Endothelial cell of umbilical vein (primary cell): ENCODE results near the gene AKR7A3. TPM values are rescaled to one million over a fixed set of nuclear protein-coding genes. Genes with fewer than 3 reads are reported as not detected.

Experiments used
- BruUV-seq: library from RNA; stranded (reverse); fragments of 400-500 nt; replicated peaks from 2 replicates; lab custom pipeline; 2021; lab: Mats Ljungman, UMichigan
- CTCF ChIA-PET: fragments of 300-600, 350-600 bp; sonication (Branson Sonifier 250); formaldehyde crosslinking; loops from one replicate; lab custom pipeline; 2021; ENCODE audit warnings: antibody characterized with exemption, inconsistent platforms; lab: Charles Lee
- POLR2A ChIA-PET: fragments of 300-600, 350-600 bp; sonication (Branson Sonifier 250); formaldehyde crosslinking; loops from one replicate; lab custom pipeline; 2021; ENCODE audit warnings: antibody characterized with exemption, inconsistent platforms; lab: Charles Lee
- DNase-seq: peaks from one replicate; pipeline ENCODE4 v3.0.0-alpha.2; 2011; ENCODE audit warnings: low read depth, low spot score
- FAIRE-seq: peaks from 2 replicates; lab custom pipeline; 2011; peaks lifted over from hg19 to GRCh38; lab: Jason Lieb, UNC
- H2AFZ ChIP-seq: 2 replicates; pipeline ENCODE4 v1.6.0; 2012; ENCODE audit warnings: low read depth, low read length, control low read depth, inconsistent platforms
- H3K27ac ChIP-seq: 2 replicates; pipeline ENCODE4 v1.5.1; 2011; ENCODE audit warnings: low read depth, mild to moderate bottlenecking, control low read depth, low read length, moderate library complexity; ENCODE audit not compliant: insufficient read depth
- H3K27me3 ChIP-seq, 2 experiments: 2 replicates each; pipeline versions ENCODE4 v1.6.0 to v1.6.1; 2011; ENCODE audit warnings: low read length in 2 of 2, mixed read lengths in 1 of 2; ENCODE audit not compliant: control insufficient read depth in 2 of 2, insufficient read depth in 2 of 2
- H3K36me3 ChIP-seq, 2 experiments: 2 replicates in 1 of 2; 3 replicates in 1 of 2; pipeline ENCODE4 v1.5.1; 2011; ENCODE audit warnings: low read length in 2 of 2, mild to moderate bottlenecking in 1 of 2, moderate library complexity in 1 of 2; ENCODE audit not compliant: control insufficient read depth in 2 of 2, insufficient read depth in 2 of 2; ENCODE audit errors: extremely low read depth in 1 of 2
- H3K4me1 ChIP-seq: 3 replicates; pipeline ENCODE4 v1.5.1; 2011; ENCODE audit warnings: mild to moderate bottlenecking, low read length; ENCODE audit not compliant: control insufficient read depth, insufficient read depth; ENCODE audit errors: extremely low read depth
- H3K4me2 ChIP-seq: 2 replicates; pipeline ENCODE4 v1.6.1; 2011; ENCODE audit warnings: low read length, control low read depth, mixed read lengths; ENCODE audit not compliant: insufficient read depth
- H3K4me3 ChIP-seq, 3 experiments: fragments of 200-600 bp in 1 of 3; sonication (generic), shearing (Covaris generic) in 1 of 3; replicated peaks in 1 of 3; 2 replicates each; pipeline ENCODE4 v1.5.1; 2011 to 2016; ENCODE audit warnings: control low read depth in 3 of 3, low read length in 3 of 3, mild to moderate bottlenecking in 2 of 3, inconsistent platforms in 1 of 3, low read depth in 1 of 3, moderate library complexity in 1 of 3; ENCODE audit not compliant: insufficient read depth in 1 of 3
- H3K79me2 ChIP-seq: 2 replicates; pipeline ENCODE4 v1.6.0; 2012; ENCODE audit warnings: low read length, inconsistent platforms; ENCODE audit not compliant: control insufficient read depth, insufficient read depth
- H3K9ac ChIP-seq: replicated peaks from 2 replicates; pipeline ENCODE3; 2011; ENCODE audit warnings: low read length, control low read depth; ENCODE audit not compliant: insufficient read depth; ENCODE audit errors: extremely low read depth
- H3K9me1 ChIP-seq: replicated peaks from 3 replicates; pipeline ENCODE4 v1.6.0; 2011; ENCODE audit warnings: mild to moderate bottlenecking, low read length; ENCODE audit not compliant: control insufficient read depth, insufficient read depth; ENCODE audit errors: extremely low read depth
- H3K9me3 ChIP-seq: replicated peaks from 2 replicates; pipeline ENCODE4 v1.5.1; 2012; ENCODE audit warnings: low read length, inconsistent platforms; ENCODE audit not compliant: control insufficient read depth, insufficient read depth
- H4K20me1 ChIP-seq: replicated peaks from 2 replicates; pipeline ENCODE3; 2011; ENCODE audit warnings: mild to moderate bottlenecking, low read length; ENCODE audit not compliant: control insufficient read depth, insufficient read depth; ENCODE audit errors: extremely low read depth
- CTCF ChIP-seq, 2 donors: IDR thresholded peaks; 1 replicate in 1 of 2; 2 replicates in 1 of 2; pipeline ENCODE4 v1.5.1; 2011; ENCODE audit warnings: low read length in 2 of 2, mild to moderate bottlenecking in 2 of 2, moderate library complexity in 2 of 2, control low read depth in 1 of 2, inconsistent platforms in 1 of 2, low read depth in 1 of 2; ENCODE audit not compliant: insufficient read depth in 1 of 2; ENCODE audit errors: extremely low read depth in 1 of 2
- EZH2 ChIP-seq: IDR thresholded peaks from 2 replicates; pipeline ENCODE4 v1.6.1; 2012; ENCODE audit warnings: borderline replicate concordance, low read depth, mild to moderate bottlenecking, moderate library complexity, low read length, inconsistent platforms; ENCODE audit not compliant: severe bottlenecking
- FOS ChIP-seq: IDR thresholded peaks from 2 replicates; pipeline ENCODE4 v1.6.1; 2011; ENCODE audit warnings: mild to moderate bottlenecking, low read length, moderate library complexity, borderline replicate concordance; ENCODE audit not compliant: insufficient read depth
- GATA2 ChIP-seq: IDR thresholded peaks from 2 replicates; pipeline ENCODE4 v1.7.0; 2011; ENCODE audit warnings: low read depth, mild to moderate bottlenecking, moderate library complexity, mixed read lengths, low read length; ENCODE audit not compliant: insufficient read length, insufficient read depth
- JUN ChIP-seq: IDR thresholded peaks from 2 replicates; pipeline ENCODE4 v1.6.1; 2011; ENCODE audit warnings: borderline replicate concordance, low read depth; ENCODE audit not compliant: insufficient read length, insufficient read depth
- MYC ChIP-seq: IDR thresholded peaks from one replicate; pipeline ENCODE4 v1.6.1; 2011; ENCODE audit warnings: mild to moderate bottlenecking, low read depth, low read length
- POLR2A ChIP-seq: IDR thresholded peaks from 2 replicates; pipeline ENCODE4 v1.6.1; 2012; ENCODE audit warnings: low read depth, mild to moderate bottlenecking, control low read depth, low read length
- POLR2AphosphoS5 ChIP-seq: IDR thresholded peaks from 2 replicates; pipeline ENCODE4 v1.6.1; 2012; ENCODE audit warnings: low read depth, mild to moderate bottlenecking, control low read depth, low read length, moderate library complexity; ENCODE audit not compliant: insufficient read depth
- dilution Hi-C: fragments of 300-500 bp; cut with MboI; formaldehyde crosslinking; loops from one replicate; pipeline ENCODE4 v1.15.0; 2019; ENCODE audit warnings: low sequenced_read_pairs; ENCODE audit not compliant: extremely low pct_ligation_motif_present
- intact Hi-C: fragments of 100-400 bp; cut with micrococcal nuclease; formaldehyde crosslinking; loops from one replicate; pipeline ENCODE4 v1.10.0; 2022
- polyA plus RNA-seq, 4 experiments: library from polyadenylated mRNA; depleted of rRNA in 3 of 4; stranded (reverse) in 3 of 4; unstranded in 1 of 4; fragments of >200 nt; gene quantifications; 2 replicates each; pipeline versions ENCODE4 v1.2.1 to v1.2.3, GENCODE V29; 2011 to 2012; ENCODE audit warnings: missing spikeins in 1 of 4
- total RNA-seq: library from RNA; stranded (reverse); gene quantifications from 2 replicates; pipeline ENCODE4 v1.2.3, GENCODE V29; 2021
- TF ChIP-seq, protein P1 (sequence below): IDR thresholded peaks from 2 replicates; pipeline ENCODE4 v1.6.1; 2011; ENCODE audit not compliant: insufficient read depth, insufficient read length

AKR7A3 gene
- total and polyA plus RNA-seq, 2 donors (not counting 3 experiments of a cell fraction or from before 2014, with no cell fraction given) = 0.49 to 0.50 TPM

DNA sequence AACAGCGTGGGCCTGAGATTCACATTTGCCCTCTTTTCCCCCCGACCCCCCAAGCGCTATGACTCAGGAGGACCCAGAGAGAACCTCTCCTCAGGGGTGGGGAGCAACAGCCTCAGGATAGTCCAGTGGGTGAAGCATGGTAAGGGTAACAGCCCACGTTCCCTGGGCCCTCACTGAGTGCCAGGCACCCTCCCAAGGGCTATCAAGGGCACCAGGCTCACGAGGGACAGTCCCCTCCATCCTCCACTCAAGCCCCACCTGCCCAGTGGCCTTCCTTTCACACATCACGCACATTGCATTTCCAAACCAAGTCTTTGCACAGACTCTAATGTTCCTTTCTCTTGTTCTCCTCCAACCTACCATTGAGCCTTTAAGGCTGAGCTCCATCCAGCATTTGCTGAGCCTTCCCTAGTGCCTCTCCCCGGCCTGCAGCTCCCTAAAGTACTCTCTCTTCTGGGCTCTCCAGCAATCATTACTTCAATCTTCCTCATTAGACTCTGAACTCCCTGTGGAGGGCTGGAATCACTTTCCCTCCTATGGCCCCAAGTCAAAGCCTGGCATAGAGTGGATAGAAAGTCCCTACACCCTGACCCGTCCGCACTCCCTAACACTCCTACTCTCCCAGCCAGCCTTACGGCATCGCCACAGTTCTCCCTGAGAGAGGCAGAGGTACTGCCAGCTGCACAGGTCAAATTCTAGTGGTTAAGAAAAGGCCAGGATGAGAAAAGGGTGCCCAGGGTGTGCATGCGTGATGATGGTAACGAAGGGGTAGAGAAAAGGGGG is 22.3 kb upstream of the AKR7A3 start:
- FAIRE-seq (peak; percentile 35), DNase-seq (no peak)
- no peaks in the 10 kb centered on the region for H4K20me1 ChIP-seq
- H3K79me2 ChIP-seq = peaks cover 12% of the 10 kb centered on the region
- peak overlapping the region; percentile 71 for H3K9ac ChIP-seq
- intact Hi-C loops (loop anchor here (5.0 kb wide), 1 partner anchor 1176 kb away; the partner anchor contains the start of gene CAMK2N1), dilution Hi-C loops (no loop called here)
- TF ChIP-seq FOS (no peak), CTCF (IDR thresholded peaks at IDR 0.05; ENCODE audit: extremely low read depth in 1 of 2, insufficient read depth in 1 of 2, low read depth in 1 of 2, low read length in 2 of 2) (no peak), EZH2 (no peak), POLR2A (no peak), JUN (no peak), GATA2 (no peak), POLR2AphosphoS5 (no peak), MYC (no peak)
- TF ChIP-seq, protein P1, sequence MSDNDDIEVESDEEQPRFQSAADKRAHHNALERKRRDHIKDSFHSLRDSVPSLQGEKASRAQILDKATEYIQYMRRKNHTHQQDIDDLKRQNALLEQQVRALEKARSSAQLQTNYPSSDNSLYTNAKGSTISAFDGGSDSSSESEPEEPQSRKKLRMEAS = no peak
- peaks cover 21% of the 10 kb centered on the region for H3K4me1 ChIP-seq
- H3K9me1 ChIP-seq = no peaks in the 10 kb centered on the region
- H3K27ac ChIP-seq = no peak overlapping the region
- no peaks in the 10 kb centered on the region for H3K9me3 ChIP-seq
- peak overlapping the region; percentile 45 to 83 (median 69) for H3K4me3 ChIP-seq
- CTCF ChIA-PET = interaction anchor here (0.7 to 1.9 kb wide), 2 partner anchors 59 to 343 kb away, joined by 3 to 7 read pairs; partner anchors contain the start of genes EMC1 and MRTO4
- no peaks in the 10 kb centered on the region for H3K27me3 ChIP-seq
- H3K36me3 ChIP-seq = peaks cover 2 to 8% of the 10 kb centered on the region in 2 experiments
- peak overlapping the region; percentile 73 for H2AFZ ChIP-seq
- POLR2A ChIA-PET = no interaction called here
- BruUV-seq = no TSS peak
- peak overlapping the region; percentile 65 for H3K4me2 ChIP-seq
